ENCODE data around the gene MED13L.
"Not testable (repeated sequence)": the region's sequence is repeated elsewhere in the genome, so short reads cannot be mapped to it uniquely, and the experiment has no call there.

The MED13L gene

DNA sequence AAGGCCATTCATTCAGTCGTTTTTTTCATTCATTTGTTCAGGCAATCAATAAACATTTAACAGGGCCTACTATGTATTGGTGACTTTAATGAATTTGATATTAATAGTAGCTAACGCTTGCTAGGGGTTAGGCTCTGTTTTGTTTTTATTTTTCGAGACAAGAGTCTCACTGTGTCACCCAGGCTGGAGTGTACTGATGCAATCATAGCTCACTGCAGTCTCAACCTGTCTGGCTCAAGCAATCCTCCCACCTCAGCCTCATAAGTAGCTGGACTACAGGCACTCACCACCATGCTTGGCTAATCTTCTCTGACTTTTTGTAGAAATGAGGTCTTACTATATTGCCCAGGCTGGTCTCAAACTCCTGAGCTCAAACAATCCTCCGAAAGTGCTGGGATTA, 25.6 kb upstream of the MED13L start:
- no peak for DNase-seq (ENCODE audit: low spot score)

DNA sequence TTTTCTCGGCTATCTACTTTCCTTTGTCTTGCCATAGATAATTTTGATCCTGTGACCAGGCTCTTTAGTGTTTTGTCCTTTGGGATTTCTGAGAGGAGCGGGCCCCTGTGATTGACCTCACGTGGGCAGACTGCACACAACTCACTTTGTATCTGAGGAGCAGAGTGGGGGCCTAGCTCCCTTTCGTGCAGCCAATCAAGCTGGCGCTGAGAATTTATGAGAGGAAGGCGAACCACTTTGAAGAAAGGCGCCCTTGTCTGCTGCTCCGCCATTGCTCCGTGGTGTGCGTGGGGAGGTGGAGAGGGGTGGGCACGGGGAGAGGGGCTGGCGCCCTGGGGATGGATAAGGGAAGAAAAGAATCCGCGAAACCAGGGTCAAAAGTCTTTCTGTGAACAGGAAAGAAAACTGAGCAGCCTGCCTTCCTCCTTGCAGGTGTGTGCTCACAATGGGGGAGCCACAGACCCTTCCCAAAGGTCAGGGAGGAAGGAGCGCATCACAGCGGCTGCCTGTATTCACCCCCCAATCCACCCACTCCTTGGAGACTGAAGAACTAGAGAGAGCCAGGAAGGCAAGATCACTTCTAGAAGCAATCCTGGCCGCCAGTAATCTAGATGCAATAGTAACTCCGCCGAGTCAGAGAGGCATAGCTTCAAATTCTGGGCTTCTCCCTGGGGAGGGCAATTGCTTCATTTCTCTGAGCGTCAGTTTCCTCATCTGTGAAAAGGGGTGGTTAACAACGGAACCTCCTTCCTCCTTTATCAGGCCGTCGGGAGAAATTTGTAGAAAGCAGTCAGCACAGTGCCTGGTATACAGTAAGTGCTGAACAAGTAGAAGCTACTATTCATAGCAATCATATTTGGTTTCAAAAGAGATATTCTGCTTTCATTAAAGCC, 24.9 kb upstream of the MED13L start:
- no peak for DNase-seq (ENCODE audit: low spot score)

DNA sequence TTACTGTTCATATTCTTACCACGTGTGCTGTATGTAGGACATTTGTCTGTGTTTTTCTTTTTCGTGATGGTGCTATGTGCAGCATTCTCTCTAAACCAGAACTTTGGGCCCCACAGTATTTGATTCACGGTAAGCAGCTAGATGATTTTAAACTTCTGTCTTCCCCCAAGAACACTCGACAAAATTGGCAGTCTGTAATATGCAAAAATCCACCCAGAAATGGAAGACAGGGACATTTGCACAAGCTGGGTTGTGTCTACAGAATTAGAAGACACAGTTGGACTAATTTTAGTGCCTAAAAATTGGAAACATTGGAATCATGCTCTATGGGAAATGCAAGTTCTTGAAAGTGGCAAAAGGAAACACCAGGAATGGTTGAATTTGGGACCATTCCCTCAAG, 24.1 kb upstream of the MED13L start:
- DNase-seq (ENCODE audit: low spot score): no peak

DNA sequence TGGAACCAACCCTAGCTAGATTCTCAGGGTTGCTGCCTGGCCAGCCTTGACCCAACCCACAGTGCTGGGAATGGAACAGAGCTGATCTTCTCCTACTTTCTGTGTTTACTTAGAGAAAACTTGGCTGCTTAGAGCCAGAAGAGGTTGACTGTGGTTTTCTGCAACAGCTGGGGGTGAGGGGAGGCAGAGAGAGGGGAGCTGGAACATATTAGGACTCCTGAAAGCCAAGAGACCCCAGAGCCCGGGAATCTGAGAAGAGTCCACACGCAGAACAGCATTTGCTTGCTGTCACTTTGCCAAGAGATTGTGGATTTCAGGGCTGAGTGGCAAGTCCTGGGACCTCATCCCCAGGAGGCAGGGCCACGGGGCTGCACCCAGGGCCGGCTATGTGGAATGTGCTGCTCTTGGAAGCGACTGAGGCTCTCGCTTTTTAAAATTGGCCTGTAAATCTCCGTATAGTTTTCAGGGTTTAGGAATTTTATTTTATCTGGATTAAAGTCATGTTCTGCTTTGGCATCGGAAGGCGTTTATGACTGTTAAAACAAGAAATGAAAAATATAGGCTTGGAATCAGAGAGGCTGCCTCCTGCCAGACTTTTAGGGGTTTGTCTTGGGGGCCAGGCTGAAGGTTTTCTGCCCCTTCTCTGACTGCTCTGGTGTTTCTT, 22.3 kb upstream of the MED13L start:
- no peak for DNase-seq (ENCODE audit: low spot score)

DNA sequence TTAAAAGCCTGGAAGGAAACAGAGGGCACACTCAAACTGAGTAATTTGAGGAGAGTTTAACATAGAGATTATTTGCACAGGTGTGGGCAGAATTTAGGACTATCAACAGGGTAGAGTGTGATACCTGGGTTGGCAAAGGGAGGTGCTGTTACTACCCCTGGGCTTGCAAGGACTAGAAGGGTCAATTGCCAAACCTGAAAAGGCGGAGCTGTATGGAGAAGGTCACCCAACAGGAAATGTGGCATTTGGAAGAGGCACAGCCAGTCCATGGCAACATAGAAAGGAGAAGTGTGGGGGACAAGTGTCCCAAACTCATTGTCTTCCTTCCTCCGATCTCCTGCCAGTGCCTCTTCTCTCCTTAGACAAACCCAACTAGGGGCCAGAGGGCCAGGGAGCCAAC, 21.6 kb upstream of the MED13L start:
- no peak for DNase-seq (ENCODE audit: low spot score)

DNA sequence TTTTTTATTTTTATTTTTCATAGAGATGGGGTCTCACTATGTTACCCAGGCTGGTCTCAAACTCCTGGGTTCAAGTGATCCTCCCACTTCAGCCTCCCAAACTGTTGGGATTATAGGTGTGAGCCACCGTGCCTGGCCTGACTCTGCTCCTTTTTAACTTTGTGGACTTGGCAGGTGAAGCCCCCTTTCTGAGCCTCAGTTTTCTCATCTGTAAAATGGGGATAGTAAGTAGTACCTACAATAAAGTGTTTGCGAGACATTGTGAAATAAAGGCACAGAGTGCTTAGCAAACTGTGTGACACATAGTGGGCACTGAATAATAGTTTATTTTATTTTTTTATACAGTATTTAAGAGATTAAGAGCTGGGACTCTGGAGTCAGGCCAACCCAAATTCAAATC, 21.1 kb upstream of the MED13L start:
- DNase-seq (ENCODE audit: low spot score): no peak

DNA sequence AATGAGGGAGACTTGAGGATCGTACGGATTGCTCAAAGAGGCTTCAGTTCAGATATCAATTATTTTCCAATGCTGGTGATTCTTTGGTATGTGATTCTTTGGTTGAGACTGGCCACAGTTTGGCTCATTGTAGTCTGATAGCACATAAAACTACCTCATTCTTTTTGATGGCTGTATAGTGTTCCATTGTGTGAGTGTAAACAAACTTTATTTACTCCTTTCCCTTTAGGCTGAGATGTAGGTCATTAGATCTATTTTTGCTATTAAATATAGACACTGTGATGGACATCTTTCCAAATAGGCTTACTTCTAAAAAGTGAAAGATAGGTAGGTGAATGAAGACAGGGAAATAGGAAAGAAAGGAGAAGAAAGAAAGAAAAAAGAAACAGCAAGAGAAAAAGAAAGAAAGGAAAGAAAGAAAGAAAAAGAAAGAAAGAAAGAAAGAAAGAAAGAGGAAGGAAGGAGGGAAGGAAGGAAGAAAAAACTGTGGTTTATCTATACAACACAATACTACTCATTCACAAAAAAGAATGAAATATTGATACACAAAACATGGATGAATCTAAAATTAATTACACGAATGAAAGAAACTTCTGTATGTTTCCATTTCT, 19.8 kb upstream of the MED13L start:
- DNase-seq (ENCODE audit: low spot score): no peak

DNA sequence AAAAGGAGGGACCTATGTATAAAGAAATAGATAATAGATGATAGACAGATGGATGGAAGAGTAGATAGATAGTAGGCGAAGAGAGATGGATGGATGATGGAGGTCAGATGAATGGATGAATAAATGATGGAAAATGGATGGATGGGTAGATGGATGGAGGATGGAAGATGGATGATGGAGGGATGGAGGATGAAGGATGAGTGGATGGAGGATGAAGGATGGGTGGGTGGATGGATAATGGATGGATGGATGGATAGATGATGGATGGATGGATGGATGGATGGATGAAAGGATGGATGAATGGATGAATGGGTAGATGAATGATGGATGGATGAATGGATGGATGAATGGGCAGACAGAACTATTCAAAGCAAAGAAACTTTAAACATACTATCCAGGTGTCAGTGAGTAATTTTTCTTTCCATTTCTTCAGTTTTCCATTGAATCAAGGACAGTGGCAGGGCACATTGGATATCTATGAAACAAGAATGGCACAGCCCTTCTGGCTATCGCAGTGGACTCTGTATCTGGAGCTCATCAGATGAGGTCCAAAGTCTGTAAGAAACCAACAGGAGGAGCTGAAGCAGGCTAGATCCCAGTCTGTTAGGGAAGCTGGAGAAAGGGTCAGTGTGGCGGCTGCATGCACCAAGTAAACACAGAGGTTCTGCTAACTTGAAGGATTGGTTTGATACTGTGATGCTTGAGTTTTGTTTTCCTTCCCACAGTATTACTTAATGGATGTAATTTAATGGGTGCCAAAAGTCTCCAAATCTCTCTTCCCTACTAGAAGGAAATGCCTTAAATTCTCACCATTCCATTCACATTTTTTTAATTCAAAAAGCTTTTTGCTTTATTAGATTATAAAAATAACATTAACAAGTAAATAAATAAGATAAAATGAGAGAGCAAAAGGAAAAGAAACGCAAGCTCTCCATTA, 18.1 kb upstream of the MED13L start:
- no peak for DNase-seq (ENCODE audit: low spot score)

DNA sequence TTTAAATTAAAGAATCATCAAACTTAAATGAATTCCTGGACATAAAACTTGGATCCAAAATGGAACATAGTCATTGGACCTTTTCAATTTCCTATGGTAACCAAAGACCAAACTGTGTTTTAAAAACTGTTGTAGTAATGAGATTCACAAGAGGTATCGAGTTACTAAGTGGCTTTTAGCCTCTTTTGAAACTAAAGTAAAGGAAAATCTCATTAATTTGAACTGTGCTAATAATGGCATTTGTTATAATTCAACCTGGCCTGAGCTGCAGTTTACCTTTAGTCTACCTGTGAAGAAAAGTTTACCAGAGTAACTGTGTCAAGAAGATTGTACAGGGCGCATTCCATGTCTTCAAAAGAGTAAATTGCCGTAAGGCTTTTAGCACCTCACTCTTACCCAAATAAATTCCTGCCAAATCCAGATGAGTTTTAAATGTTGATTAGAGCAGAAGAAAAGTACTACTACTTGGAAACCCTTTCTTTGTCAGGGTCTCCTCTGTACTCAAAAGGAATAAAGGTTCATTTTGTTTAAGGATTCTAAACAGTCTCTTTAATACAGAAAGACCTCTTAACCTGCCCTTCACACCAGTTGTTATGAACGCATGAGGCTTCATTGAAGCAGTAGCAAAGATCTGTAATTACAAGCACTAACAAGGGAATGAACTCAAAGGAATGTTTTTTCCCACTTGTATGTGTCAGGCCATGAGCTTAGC, 17.1 kb upstream of the MED13L start:
- no peak for DNase-seq (ENCODE audit: low spot score)

DNA sequence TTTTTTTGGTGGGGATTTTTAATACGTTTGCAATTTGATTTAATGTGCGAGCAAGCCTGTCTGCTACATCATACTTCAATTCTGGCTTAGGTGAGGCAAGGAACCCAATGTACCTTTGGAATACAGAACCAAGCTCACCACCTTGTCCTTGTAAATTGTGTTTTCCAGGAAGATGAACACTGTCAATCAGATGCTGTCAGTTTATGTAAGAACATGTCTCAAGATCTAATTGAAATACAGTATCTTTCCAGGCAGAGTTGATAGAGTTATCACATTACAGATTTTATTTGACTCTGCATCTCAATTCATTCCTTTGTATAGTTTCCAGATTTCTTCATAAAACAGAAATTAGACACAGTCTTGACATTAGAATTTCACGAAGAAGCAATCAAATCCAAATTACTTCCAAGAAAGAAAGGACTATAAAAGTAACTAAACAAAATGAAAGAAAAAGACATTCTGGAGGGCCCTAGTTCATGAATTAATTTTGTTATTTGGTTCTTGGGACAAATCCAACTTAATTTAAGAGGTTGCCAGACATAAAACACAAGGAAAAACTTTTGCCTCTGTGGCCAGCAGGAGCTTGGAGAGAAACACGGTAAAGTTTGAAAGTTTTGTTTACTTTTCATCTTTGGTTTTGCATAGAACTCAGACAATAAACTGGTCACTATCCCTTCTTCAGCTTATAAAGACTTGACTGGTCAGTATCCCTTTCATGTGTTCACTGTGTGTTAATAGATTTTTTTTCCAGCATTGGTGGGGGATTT, 16.4 kb upstream of the MED13L start:
- DNase-seq (ENCODE audit: low spot score): no peak

DNA sequence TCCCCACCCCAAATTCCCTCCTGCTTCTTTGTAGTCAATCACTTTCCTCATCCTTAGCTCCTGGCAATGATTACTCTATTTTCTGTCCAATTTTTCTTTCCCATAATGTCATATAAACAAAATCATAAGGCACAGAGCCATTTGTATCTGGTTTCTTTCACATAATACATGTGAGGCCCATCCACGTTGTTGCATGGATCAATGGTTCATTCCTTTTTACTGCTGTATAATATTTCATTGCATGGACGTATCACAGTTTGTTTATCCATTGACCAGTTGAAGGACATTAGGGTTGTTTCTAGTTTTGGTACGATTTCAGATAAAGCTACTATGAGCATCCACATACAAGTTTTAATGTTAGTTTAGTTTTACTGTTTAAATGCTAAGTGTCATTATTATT, 13.7 kb upstream of the MED13L start:
- no peak for DNase-seq (ENCODE audit: low spot score)

DNA sequence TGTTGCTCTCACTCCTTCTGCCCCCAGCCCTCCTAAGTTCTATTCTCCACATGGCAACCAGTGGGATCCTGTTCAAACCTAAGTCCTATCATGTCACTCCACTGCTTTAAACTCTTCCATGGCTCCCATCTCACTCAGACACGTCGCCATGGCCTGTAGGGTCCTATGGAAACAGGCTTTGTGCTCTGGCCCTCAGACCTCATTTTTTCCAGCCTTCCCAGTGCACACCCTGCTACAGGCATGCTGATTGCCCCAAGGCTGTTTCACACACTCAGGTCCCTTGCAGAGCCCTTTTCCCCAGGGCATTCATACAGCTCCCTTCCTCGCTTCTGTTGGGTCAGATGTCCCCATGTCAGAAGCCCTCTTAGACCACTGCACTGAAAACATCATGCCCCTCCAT, 11.2 kb upstream of the MED13L start:
- no peak for DNase-seq (ENCODE audit: low spot score)

DNA sequence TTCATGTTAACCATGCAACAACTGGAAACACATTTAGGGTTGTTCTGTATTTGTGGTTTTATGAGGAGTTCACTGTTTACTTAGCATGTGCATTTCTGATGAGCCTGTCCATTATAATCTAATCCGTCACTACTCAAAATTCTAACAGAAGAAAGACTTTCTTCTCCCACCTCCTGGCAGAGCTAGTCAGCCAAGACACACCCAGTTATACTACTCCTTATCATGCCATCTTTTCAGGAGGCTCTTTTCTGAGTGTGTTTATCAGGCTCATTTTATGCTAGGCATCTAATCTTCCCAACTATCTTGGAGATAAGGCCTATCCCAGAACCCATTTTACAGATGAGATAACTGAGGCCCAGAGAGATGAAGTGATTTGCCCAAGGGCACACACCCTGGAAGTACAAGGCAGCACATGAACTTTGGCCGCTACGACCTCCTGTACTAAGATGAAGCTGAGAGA, 10.4 kb upstream of the MED13L start:
- no peak for DNase-seq (ENCODE audit: low spot score)

DNA sequence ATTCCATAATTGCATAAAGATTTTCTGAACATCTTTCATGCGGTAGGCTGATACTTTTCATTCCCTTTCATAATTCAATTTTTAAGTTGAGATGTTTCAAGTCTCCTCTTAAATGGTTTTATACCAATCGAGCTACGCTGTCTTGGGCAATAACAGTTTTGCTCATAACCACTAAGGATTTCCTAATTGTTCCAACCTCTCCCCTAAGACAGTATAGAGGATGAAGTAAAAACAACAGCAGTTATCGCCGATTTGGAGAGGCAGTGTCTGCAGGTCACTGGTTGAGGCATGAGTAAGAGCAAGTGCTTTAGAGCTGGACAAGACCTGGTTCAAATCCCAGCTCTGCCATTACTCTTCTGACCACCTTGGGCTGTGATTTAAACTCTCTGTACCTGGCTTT, 6.9 kb upstream of the MED13L start:
- DNase-seq (ENCODE audit: low spot score): no peak

DNA sequence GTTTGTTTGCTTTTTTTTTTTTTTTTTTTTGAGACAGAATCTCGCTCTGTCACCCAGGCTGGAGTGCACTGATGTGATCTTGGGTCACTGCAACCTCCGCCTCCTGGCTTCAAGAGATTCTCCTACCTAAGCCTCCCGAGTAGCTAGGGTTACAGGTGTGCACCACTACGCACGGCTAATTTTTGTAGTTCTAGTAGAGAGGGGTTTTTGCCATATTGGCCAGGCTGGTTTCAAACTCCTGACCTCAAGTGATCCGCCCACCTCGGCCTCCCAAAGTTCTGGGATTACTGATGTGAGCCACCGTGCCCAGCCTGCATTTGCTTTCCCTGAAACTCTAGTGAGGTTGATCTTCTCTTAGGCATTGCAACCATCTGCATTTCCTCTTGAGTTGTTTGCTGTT, 6.4 kb upstream of the MED13L start:
- DNase-seq (ENCODE audit: low spot score): not testable (repeated sequence)

DNA sequence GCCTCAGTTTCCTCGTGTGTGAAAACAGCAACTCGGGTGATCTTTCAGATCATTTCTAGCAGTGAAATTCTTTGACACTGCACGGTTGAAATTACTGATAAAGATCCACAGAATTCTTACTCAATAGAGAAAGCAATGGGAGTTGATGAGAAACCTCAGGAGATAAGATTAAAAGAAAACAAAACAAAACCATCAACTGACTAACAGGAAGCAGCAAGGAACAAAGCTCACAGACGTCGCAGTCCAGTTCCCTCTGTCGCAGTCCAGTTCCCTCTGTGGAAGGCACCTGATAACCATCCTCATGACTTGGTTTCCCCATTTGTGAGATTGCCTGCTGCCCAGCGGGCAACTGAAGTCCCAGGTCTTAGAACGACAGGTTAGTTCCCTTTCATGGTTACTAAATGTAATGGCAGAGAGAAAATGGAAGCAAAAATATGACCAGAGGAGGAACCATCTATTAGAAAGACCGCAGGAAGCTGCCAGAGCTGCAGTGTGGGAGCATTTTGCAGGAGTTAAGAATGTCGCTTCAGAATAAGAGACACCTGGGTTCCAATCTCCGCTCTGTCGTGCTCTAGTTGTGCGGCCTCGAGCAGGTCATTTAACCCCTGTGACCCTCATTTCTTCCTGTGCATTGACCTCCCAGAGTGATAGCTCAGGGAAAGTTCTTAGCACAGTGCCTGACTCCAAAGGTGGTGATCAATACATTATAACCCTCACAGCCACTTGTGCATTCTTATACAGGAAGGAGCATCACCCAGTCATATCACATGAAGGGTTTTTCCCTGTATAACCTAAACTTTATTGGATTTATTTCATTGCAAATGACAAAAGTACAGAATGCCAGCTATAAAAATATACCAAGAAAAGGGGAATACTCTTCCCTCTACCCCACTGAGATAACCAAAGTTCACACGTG, 5.1 kb upstream of the MED13L start:
- no peak for DNase-seq (ENCODE audit: low spot score)

DNA sequence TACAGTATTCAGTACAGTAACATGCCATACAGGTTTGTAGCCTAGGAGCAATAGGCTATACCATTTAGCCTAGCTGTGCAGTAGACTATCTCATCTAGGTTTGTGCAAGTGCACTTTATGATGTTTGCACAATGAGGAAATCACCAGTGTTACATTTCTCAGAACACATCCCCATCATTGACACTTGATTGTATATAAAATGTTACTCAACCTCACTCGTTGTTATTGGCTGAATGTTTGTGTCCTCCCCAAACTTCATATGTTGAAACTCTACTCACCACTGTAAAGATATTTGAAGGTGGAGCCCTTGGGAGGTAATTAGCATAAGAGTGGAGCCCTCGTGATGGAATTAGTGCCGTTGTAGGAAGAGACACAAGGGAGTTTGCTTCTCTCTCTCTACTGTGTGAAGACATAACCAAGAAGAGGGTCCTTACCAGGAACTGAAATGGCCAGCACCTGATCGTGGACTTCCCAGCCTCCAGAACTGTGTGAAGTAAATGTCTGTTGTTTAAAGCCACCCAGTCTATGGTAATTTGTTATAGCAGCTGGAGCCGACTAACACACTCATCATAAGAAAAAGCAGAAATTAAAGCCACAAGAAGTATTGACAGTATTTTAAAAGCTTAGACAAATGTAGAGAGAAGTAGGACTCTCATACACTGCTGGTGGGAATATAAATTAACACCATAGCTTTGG, 3.2 kb upstream of the MED13L start:
- no peak for DNase-seq (ENCODE audit: low spot score)

DNA sequence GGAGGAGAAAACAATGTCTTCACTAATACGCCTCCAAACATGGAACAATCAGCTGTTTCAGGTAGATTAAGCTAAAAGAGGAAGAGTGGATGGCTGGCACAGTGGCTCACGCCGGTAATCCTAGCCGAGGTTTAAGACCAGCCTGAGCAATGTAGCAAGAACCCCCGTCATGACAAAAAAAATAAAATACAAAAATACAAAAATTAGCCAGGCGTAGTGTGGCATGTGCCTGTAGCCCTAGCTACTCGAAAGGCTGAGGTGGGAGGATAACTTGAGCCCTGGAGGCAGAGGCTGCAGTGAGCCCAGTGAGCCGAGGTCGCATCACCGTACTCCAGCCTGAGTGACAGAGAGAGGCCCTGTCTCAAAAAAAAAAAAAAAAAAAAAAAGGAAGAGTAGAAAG, 1.2 kb upstream of the MED13L start:
- no peak for DNase-seq (ENCODE audit: low spot score)

DNA sequence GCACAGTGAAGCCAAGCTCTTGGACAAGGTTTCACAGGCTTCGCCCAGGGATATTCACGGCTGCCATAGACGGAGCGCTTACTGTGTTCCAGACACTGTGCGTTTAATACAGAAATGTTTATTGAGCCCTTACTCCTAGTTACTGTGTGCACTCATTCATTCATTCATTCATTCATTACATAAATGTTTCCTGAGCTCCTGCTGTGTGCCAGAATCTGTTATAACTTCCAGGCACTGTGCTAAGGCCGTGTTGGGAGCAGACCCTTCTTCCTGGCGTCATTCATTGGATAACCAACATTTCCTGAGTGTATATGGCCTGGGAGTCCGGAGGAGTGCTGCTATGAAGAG, 760 bp upstream of the MED13L start:
- DNase-seq (ENCODE audit: low spot score): no peak

Measured in HuH-7.5 (cell line).